ENCODE measurements around the gene PRPF6. TPM values are rescaled to one million over a fixed set of nuclear protein-coding genes. Genes with fewer than 3 reads are reported as not detected.

PRPF6 gene
- total RNA-seq, 1 donor from 2014 or later = 46.8 TPM

DNA sequence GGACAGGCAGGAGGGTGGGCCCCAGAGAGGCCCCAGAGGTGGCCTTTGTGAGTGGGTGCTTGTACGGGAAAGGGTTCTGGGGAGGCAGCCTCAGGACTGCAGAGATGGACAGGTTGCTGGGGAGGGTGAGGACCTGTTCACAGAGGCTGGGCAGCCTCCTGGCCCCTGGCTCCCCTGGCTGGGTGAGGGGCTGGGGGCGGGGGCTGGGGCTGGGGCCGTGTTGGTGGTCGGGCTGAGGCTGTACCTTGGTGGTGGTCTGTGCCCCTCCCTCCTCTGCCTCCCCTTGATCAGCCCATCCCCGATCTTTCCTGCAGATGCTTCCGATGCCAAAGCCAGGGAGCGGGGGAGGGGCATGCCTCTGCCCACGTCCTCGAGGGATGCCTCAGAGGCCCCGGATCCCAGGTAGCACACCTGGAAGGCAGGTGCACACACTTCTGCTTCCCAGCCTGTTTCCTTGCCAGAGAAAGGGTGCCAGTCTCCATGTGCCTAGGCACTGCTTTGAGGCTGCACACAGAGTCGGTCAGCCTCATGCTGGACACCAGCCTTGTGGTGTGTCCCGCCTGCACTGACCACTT is 86.9 kb downstream of the PRPF6 start:
- Histone ChIP-seq H3K27ac (replicated peaks) (no peak overlapping the region), H3K4me1 (peaks cover 26% of the 10 kb centered on the region), H3K27me3 (ENCODE audit: low read depth) (no peaks in the 10 kb centered on the region), H3K36me3 (peaks cover 8% of the 10 kb centered on the region), H3K9me3 (replicated peaks) (no peaks in the 10 kb centered on the region), H3K4me3 (no peak overlapping the region)
- TF ChIP-seq, protein P1, sequence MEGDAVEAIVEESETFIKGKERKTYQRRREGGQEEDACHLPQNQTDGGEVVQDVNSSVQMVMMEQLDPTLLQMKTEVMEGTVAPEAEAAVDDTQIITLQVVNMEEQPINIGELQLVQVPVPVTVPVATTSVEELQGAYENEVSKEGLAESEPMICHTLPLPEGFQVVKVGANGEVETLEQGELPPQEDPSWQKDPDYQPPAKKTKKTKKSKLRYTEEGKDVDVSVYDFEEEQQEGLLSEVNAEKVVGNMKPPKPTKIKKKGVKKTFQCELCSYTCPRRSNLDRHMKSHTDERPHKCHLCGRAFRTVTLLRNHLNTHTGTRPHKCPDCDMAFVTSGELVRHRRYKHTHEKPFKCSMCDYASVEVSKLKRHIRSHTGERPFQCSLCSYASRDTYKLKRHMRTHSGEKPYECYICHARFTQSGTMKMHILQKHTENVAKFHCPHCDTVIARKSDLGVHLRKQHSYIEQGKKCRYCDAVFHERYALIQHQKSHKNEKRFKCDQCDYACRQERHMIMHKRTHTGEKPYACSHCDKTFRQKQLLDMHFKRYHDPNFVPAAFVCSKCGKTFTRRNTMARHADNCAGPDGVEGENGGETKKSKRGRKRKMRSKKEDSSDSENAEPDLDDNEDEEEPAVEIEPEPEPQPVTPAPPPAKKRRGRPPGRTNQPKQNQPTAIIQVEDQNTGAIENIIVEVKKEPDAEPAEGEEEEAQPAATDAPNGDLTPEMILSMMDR (IDR thresholded peaks at IDR 0.05; ENCODE audit: borderline replicate concordance) = no peak
- intact Hi-C loops (cut with micrococcal nuclease) = no loop called here
- no peak for DNase-seq

DNA sequence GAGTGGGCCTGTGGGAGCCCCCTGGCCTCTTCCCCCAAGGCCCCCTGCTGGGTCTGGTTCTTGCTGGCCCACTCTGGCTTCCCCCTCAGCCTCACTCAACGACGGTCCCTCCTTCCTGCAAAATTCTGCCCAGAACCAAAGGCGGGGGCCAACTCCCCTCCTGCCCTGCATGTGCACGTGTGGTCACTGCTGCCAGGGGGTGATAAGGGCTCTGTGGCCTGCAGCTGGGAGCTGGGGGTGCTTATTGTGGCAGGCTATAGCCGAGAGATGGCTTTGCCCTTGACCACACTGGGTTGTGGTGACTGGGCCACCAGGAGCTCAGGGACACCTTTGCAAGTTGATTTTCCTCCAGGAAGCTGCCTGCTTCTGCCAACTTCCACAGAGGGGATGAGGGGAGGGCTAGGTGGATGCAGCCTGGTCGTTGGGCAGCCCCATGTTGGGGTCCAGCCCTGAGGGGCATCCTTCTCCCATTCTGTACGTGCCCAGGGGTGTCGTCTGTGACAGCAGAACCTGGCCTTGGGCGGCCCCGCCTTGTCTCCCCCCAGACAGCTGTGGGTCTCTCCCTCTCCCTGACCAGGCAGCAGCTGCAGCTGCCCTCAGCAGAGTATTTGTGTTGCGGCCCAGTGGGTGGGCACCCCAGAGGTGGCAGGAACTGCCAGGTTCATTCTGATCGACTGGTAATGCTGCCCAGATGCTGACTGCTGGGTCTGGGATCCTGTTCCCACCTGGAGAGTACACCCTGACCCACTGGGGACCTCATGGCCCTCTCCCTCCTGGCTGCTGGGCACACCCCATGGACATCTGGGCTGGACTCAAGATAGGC is 87.7 kb downstream of the PRPF6 start:
- Histone ChIP-seq H3K27ac (replicated peaks) (no peak overlapping the region), H3K4me1 (peaks cover 20% of the 10 kb centered on the region), H3K9me3 (replicated peaks) (no peaks in the 10 kb centered on the region), H3K27me3 (ENCODE audit: low read depth) (no peaks in the 10 kb centered on the region), H3K36me3 (peaks cover 12% of the 10 kb centered on the region), H3K4me3 (no peak overlapping the region)
- DNase-seq = no peak
- intact Hi-C loops (cut with micrococcal nuclease) = no loop called here
- TF ChIP-seq, protein P1 (IDR thresholded peaks at IDR 0.05; ENCODE audit: borderline replicate concordance) = no peak

DNA sequence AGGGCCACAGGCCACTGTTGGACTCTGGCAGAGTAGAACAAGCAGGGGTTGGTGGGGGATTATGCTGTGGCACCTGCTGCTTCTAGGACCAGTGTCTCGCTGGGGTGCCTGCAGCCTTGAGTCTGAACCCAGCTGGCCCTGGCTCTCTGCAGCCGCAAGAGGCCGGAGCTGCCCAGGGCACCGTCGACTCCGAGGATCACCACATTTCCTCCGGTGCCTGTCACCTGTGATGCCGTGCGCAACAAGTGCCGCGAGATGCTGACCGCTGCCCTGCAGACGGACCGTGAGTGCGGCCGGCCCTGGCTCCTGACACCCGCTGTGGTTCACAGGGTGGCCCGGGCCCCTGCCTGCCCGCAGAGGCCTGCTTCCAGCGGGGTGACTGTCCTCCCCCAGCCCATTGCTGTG is 88.3 kb downstream of the PRPF6 start:
- DNase-seq = no peak
- no peak overlapping the region for H3K27ac ChIP-seq (replicated peaks)
- no peaks in the 10 kb centered on the region for H3K27me3 ChIP-seq (ENCODE audit: low read depth)

DNA sequence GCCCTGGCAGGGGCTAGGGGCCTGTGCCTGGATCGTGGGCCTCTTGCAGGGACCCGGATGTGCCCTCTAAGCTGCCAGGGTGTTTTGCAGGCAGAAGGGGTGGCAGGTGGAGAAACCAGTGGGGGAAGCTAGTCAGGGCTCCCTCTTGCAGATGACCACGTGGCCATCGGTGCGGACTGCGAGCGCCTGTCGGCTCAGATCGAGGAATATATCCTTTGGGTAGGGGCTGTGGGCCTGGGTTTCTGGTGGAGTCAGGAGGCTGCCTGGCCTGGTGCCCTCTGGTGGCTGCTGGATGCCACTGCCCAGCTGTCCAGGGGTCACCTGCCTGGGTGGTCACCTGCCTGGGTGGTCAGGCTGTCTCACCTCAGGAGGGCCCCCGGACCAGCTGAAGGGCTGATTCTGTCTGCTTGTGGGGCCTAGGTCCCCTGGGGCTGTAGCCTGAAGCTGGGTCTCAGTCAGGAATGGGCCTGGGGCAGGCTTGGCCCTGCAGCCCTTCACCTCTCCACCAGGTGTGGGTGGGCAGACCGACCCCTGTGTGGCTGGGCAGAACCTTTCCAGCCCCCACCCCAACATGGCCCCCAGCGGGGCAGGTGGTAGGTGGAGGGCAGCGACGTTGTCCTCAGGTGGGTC is 88.8 kb downstream of the PRPF6 start:
- no peak for DNase-seq
- H3K4me3 ChIP-seq = no peak overlapping the region
- no peaks in the 10 kb centered on the region for H3K9me3 ChIP-seq (replicated peaks)
- TF ChIP-seq, protein P1 (IDR thresholded peaks at IDR 0.05; ENCODE audit: borderline replicate concordance) = peak; percentile 72
- intact Hi-C loops (cut with micrococcal nuclease) = no loop called here
- H3K4me1 ChIP-seq = peaks cover 9% of the 10 kb centered on the region
- peaks cover 16% of the 10 kb centered on the region for H3K36me3 ChIP-seq
- H3K27ac ChIP-seq (replicated peaks) = no peak overlapping the region
- H3K27me3 ChIP-seq (ENCODE audit: low read depth) = no peaks in the 10 kb centered on the region

More for the DNA sequence above, 88.3 kb downstream of the PRPF6 start:
- H3K9me3 ChIP-seq (replicated peaks) = no peaks in the 10 kb centered on the region
- no peak overlapping the region for H3K4me3 ChIP-seq
- TF ChIP-seq, protein P1 (IDR thresholded peaks at IDR 0.05; ENCODE audit: borderline replicate concordance) = no peak
- H3K4me1 ChIP-seq = peaks cover 14% of the 10 kb centered on the region
- peaks cover 16% of the 10 kb centered on the region for H3K36me3 ChIP-seq
- intact Hi-C loops (cut with micrococcal nuclease) = no loop called here

DNA sequence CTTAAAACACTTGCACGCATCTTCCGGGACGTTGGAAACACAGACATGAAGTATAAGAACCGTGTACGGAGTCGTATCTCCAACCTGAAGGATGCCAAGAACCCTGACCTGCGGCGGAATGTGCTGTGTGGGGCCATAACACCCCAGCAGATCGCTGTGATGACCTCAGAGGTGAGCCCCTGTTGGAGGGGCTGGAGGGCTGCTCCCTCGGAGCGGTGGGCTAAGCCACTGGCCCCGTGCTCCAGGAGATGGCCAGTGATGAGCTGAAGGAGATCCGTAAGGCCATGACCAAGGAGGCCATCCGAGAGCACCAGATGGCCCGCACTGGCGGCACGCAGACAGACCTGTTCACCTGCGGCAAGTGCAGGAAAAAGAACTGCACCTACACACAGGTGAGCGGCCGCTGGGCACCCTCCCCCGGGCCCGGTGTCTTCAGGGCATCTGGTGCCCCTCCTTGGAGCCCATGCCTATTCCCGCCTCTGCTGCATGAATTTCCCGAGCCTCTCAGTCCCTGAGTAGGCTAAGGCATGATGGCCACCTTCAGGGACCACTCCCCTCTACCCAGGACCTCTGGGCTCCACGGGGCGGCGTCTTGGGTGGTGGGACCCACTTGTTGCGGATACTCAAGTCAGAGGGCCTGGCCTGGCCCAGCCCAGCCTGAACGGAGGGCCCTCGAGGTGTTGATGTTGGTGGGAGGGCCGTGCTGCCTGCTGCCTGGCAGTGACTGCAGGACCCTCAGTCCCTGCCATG is 89.5 kb downstream of the PRPF6 start:
- H3K27me3 ChIP-seq (ENCODE audit: low read depth) = no peaks in the 10 kb centered on the region
- DNase-seq = no peak
- TF ChIP-seq, protein P1 (IDR thresholded peaks at IDR 0.05; ENCODE audit: borderline replicate concordance) = no peak
- peaks cover 16% of the 10 kb centered on the region for H3K36me3 ChIP-seq
- H3K9me3 ChIP-seq (replicated peaks) = no peaks in the 10 kb centered on the region
- H3K4me1 ChIP-seq = peaks cover 2% of the 10 kb centered on the region
- H3K4me3 ChIP-seq = no peak overlapping the region
- intact Hi-C loops (cut with micrococcal nuclease) = no loop called here
- H3K27ac ChIP-seq (replicated peaks) = no peak overlapping the region

Measured in left ventricle myocardium inferior (tissue), 1 donor.